Activated naive CD8-positive, alpha-beta T cell treated with anti-CD3 and anti-CD28 coated beads, Interleukin-2, amount 50 U/mL, for 16 hours (primary cell): Measurements from ENCODE around the gene TSR1.

Experiments
- DNase-seq: peaks from one replicate; pipeline ENCODE4 v3.0.0-alpha.2; 2020; ENCODE audit warnings: low read depth, low spot score

Gene TSR1

GRCh38 chr17:2336215-2336851 is at the start of gene TSR1:
Gene TSR1, minus strand, starts transcription at chr17:2336457. Its CDS starts 30 bp downstream, at chr17:2336427.
- DNase-seq = peak; percentile 82

DNA sequence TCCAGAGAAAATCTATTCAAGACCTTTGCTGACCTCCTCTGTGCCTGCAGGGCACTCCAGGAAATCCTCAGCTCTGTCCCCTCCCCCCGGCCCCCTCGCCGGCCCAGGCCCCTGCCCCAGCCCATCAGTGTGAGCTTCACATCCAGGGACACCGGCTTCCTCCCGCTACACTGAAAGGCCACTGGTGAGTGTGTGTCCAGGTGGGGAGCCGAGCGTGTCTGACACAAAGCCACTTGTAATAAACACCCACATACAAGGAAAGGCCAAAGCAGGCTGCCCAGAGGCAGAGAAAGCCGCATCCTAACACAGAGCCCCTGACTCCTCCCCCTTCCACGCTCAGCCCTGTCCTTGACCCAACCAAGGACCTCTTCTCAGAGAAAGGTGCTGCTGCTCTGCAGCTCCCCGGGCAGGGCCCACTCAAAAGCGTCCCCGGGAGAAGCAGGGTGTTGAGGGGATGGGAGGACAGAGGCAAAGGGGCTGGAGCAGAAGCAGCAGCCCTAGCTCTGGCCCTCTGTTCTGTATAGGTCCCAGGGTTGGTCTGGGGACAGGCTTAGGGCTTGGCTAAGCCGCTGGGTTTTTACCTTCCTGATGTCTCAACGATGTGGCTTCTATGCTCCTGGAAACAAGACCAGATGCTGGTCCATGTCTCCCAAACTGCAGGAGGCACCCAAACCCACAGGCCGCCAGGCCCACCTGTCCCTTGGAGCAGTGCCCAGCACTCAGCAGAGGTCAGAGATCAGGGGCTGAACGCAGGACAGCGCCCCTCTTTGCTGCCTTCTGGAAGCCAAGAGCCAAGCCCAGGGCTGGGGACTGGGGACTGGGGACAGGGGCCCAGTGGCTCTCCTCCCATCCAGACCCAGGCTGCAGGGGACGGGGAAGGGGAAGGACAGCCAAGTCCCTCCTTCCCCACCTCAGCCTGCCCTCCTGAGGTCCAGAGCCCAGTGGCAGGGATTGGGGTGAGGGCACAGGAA is 49.3 kb upstream of the TSR1 start:
- no peak for DNase-seq

DNA sequence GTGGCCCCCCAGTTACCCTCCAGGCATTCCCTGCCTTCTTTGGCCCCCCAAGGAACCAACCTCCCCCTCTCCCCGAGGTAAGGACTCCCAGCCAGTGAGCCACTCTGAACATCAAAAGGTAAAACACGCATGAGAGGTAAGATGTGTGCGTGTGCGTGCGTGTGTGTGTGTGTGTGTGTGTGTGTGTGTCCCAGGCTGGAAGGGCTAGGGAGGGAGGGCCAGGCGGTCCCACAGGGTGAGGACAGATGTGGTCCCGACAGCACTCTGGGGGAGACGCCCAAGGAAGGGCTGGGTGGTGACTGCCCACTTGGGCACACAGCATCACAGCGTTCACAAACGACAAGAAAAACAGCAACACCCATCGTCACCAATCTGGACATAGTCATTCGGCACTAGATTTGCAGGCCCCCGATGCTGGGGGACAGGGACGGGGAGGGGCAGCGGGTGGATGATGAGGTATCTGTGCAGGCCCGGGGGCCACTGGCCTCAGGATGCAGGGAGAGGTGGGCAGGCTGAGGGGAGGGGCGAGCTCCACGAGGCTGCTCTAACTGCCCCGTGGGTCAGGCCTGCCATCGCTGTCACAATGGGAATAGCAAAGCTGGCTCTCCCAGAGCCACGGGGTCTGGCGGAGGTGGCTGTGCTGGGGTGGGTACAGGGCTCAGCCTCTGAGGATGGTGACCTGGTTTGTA is 48.3 kb upstream of the TSR1 start:
- no peak for DNase-seq

- DNase-seq = no peak
Observed at GRCh38 chr17:2383628-2384167, 47.4 kb upstream of the TSR1 start.

- DNase-seq = no peak
Observed at GRCh38 chr17:2380950-2381649, 44.8 kb upstream of the TSR1 start.

DNA sequence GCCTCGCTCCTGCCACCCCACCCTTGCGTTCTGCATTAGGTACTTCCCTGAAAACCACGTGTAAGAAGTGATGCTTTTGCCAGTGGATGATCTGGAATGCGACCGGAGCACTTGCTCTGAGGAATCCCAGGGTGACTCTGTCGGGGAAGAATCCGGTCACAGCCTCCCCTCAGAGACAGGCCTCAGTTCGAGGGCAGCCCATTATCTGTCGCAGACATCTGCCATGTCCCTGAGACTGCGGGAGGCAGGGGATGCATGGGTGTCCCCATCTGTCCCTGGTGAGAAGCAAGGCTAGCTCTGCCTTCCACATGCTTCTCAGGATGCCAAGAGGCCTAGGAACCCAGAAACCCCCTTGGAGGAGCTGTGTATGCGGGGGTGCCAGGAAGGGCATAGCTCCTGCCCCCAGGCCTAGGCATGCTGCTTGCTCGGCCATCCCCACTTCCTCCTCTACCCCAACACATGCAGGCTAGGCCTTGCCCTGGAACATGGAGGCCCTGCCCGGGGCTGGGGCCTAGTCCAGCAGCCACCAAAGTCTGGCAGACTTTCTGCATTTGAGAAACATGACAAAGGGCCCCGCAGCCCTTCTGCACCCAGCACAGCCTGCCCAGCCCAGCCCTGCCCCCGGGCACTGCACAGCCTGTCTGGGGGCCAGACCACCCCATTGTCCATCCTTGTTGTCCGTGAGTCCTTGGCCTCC is 44.1 kb upstream of the TSR1 start:
- DNase-seq = no peak

DNA sequence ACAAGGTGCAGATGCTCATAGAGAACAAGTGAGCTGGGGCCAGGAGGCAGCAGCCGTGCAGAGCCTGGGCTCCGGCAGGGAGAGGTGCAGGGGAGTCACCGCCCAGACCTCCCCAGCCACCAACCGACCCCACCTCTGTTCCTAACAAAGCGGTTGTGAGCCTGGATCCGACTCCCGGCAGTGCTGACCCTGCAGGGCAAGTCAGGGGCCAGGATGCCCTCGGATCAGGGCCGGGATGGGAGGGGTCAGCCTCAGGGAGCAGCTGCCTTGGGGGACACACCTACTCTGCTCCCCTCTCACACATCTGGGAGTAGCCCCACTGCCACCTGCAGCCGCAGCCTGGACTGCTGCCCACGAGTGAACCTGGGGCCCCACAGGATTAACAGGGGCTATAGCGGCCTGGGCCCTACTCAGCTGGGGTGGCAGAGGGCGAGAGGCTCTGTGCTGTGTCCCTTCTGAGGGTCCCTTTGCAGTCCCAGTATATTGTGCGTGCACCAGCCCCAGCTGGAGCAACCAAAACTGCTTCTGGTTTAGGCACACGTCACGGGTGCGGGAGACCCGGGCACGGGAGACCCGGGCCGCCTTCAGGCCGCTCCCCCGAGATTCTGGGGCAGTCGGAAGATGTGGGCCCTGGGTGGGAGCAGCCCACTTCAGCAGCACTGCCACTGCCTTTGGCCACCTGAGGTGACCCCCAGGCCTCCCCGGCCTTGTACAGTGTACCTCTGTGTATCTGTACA is 43.4 kb upstream of the TSR1 start:
- no peak for DNase-seq

- no peak for DNase-seq
Observed at GRCh38 chr17:2378905-2379304, 42.6 kb upstream of the TSR1 start.

- DNase-seq = no peak
Observed at GRCh38 chr17:2377659-2378058, 41.4 kb upstream of the TSR1 start.

- no peak for DNase-seq
Observed at GRCh38 chr17:2376107-2376506, 39.9 kb upstream of the TSR1 start.

DNA sequence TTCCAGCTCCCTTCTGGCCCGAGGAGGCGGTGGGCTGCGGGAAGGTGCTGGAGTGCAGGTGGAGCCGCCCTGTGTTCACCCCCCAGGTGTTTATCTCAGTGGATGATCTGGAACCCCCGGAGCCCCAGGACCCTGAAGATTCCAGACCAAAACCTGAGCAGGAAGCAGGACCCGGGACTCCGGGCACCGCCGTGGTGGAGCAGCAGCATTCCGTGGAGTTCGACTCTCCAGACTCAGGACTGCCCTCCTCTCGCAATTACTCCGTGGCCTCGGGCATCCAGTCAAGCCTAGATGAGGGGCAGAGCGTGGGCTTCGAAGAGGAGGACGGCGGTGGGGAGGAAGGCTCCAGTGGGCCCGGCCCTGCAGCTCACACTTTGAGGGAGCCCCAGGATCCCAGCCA is 39.1 kb upstream of the TSR1 start:
- DNase-seq = no peak

GRCh38 chr17:2374549-2375285 is 38.5 kb upstream of the TSR1 start:
- DNase-seq = no peak

GRCh38 chr17:2373179-2373578 is 36.9 kb upstream of the TSR1 start:
- no peak for DNase-seq

DNA sequence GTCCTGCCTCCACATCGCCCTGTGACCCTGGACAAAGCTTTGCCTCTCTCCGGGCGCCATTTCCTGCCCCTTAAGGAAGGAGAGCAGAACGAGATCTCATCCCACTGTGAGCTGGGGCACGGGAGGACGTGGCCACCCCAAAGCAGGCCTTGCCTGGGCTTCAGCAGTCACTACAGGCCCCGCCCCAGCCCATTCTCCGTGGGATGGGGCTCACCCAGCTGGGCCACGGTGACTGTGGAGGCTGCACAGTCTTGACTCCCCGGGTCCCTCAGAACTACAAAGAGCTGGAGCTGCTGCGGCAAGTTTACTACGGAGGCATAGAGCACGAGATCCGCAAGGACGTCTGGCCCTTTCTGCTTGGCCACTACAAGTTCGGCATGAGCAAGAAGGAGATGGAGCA is 36.4 kb upstream of the TSR1 start:
- DNase-seq = no peak

GRCh38 chr17:2372180-2372579 is 35.9 kb upstream of the TSR1 start:
- no peak for DNase-seq

DNA sequence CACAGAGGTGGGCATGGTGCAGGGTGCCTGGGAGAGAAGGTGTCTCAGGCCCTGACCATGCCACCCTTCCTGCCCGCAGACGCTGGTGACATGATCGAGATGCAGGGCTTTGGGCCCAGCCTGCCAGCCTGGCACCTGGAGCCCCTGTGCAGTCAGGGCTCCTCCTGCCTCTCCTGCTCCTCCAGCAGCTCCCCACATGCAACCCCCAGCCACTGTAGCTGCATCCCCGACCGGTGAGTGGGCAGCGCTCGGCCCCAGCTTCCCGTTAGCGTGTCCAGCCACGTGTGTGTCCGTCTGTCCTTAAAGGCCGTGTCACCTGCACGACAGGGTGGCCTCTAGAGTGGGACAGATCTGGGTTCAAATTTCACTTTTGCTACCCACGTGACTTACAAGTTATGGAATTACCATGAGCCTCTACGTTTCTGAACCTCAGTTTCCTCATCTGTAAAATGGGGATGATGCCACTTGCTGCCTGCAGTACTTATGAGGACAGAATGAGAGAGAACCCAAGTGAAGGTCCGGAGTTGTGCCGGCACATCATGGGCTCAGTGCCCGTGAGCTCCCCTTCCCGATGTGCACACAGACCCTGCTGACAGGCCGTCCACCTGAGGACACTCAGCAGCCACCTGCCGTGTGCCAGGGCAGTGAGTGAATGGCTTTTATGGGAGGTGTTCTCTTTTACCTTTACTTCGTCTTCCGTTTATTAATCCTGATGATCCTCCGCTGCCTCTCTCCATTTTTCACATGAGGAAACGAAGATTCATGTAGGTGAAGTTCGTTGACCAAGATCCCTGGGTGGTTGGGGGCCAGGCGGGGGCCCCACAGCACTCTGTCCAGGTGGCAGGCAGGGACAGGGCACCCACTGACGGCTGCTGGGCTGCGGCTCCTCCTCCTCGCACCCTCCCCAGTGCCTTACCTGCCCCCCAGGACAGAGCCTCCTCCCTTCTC is 35.2 kb upstream of the TSR1 start:
- DNase-seq = no peak

- DNase-seq = no peak
Observed at GRCh38 chr17:2370211-2370589, 33.9 kb upstream of the TSR1 start.

DNA sequence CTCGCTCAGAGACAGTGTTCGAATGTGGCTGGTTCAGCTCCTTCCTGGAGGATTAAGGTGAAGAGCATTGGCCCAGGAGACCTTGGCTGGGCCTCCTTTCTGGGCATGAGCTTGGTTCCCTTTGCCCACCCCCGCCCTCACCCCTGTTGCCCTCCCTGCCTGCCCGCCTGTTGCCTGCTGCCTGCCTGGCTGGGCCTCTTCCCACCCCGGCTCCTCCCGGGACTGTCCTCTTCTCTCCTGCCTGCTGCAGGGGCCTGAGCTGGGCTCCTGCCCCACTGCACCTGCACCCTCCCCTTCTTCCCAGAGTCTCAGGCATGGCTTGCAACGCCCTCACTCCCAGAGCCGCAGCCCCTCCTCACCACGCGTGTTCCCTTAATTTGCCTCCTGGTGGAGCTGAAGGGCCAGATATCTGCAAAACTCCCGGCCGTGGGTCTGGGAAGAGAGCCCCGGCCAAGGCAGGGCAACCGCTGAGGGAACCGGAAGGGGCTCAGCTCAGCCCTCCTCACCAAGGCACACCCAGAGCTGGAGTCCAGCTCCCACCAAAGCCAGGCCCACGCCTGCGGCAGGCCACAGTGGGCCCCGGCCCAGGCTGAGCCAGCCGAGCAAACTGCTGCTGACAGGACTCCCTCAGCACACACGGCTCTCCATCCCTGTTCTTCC is 33.4 kb upstream of the TSR1 start:
- no peak for DNase-seq
